HCT116 (cell line): ENCODE data around the gene HK2. TPM values are rescaled to one million over a fixed set of nuclear protein-coding genes. Genes with fewer than 3 reads are reported as not detected.

ENCODE experiments used
- ATAC-seq: fragments of 200-7000 bp; cut with Tn5 transposase; 2 replicates; pipeline ENCODE4 v1.9.1; 2020; ENCODE audit warnings: mild to moderate bottlenecking, moderate library complexity
- BruUV-seq: library from RNA; stranded (reverse); fragments of 400-500 nt; replicated peaks from 2 replicates; lab custom pipeline; 2021; lab: Mats Ljungman, UMichigan
- CTCF ChIA-PET: fragments of 300-600 bp; sonication (Branson Sonifier 250); formaldehyde crosslinking; loops from one replicate; lab custom pipeline; 2021; ENCODE audit warnings: antibody characterized with exemption; lab: Charles Lee
- POLR2A ChIA-PET: fragments of 300-600, 350-600 bp; sonication (Branson Sonifier 250); formaldehyde crosslinking; loops from one replicate; lab custom pipeline; 2021; ENCODE audit warnings: antibody characterized with exemption; lab: Charles Lee
- RAD21 ChIA-PET, 2 experiments: fragments of 300-600 bp; sonication (Branson Sonifier 250); formaldehyde crosslinking; loops; one replicate each; lab custom pipeline; 2023; ENCODE audit warnings: low total read pairs in 2 of 2; ENCODE audit not compliant: uncharacterized antibody in 2 of 2, unreplicated experiment in 2 of 2, low non-redundant PET in 1 of 2; lab: Charles Lee
- DNase-seq: peaks from one replicate; pipeline ENCODE4 v3.0.0-alpha.2; 2010; ENCODE audit warnings: low read depth, low spot score
- H2AFZ ChIP-seq: fragments of 200-600 bp; shearing (Covaris generic), sonication (generic); 2 replicates; pipeline ENCODE4 v1.6.1; 2017; ENCODE audit warnings: low read depth, mixed run types, mixed read lengths, antibody characterized with exemption, low read length; ENCODE audit not compliant: poor library complexity, severe bottlenecking
- H3K27ac ChIP-seq: 2 replicates; pipeline ENCODE4 v1.5.1; 2012; ENCODE audit warnings: low read depth, low read length
- H3K27me3 ChIP-seq: fragments of 200-600 bp; sonication (generic); 2 replicates; pipeline ENCODE4 v1.6.1; 2016; ENCODE audit warnings: mixed run types, low read length, mixed read lengths; ENCODE audit not compliant: insufficient read depth
- H3K36me3 ChIP-seq, 2 experiments: fragments of 200-500 bp in 1 of 2; fragments of 200-600 bp in 1 of 2; sonication (Bioruptor generic) in 1 of 2; sonication (generic) in 1 of 2; 2 replicates each; pipeline versions ENCODE4 v1.5.1 to v1.6.1; 2014 to 2016; ENCODE audit warnings: low read length in 2 of 2, inconsistent platforms in 1 of 2, mixed read lengths in 1 of 2, mixed run types in 1 of 2; ENCODE audit not compliant: insufficient read depth in 2 of 2, control insufficient read depth in 1 of 2
- H3K4me1 ChIP-seq, 2 experiments: fragments of 200-600 bp in 1 of 2; sonication (generic) in 1 of 2; 2 replicates each; pipeline versions ENCODE4 v1.5.1 to v1.6.1; 2012 to 2017; ENCODE audit warnings: low read length in 2 of 2, inconsistent platforms in 1 of 2, mild to moderate bottlenecking in 1 of 2, mixed read lengths in 1 of 2, mixed run types in 1 of 2, moderate library complexity in 1 of 2; ENCODE audit not compliant: insufficient read depth in 2 of 2, control insufficient read depth in 1 of 2
- H3K4me2 ChIP-seq: fragments of 200-600 bp; sonication (generic); 2 replicates; pipeline ENCODE4 v1.6.1; 2017; ENCODE audit warnings: mixed run types, low read length, mixed read lengths
- H3K4me3 ChIP-seq, 2 experiments: fragments of 200-600 bp in 1 of 2; sonication (generic) in 1 of 2; replicated peaks in 1 of 2; 2 replicates each; pipeline ENCODE4 v1.5.1; 2011 to 2016; ENCODE audit warnings: low read length in 2 of 2, control low read depth in 1 of 2, low read depth in 1 of 2, mild to moderate bottlenecking in 1 of 2, mixed read lengths in 1 of 2, mixed run types in 1 of 2
- H3K79me2 ChIP-seq: fragments of 200-600 bp; sonication (generic); 2 replicates; pipeline ENCODE4 v1.6.1; 2017; ENCODE audit warnings: mild to moderate bottlenecking, mixed run types, low read length, moderate library complexity, mixed read lengths; ENCODE audit not compliant: insufficient read depth
- H3K9ac ChIP-seq: fragments of 200-600 bp; sonication (generic); 2 replicates; pipeline ENCODE4 v1.6.1; 2016; ENCODE audit warnings: low read length, mixed read lengths
- H3K9me2 ChIP-seq: fragments of 200-600 bp; sonication (generic), shearing (Covaris generic); 2 replicates; pipeline ENCODE4 v1.6.1; 2017; ENCODE audit warnings: mixed run types, mild to moderate bottlenecking, moderate library complexity; ENCODE audit not compliant: insufficient read depth
- H3K9me3 ChIP-seq, 2 experiments: fragments of 200-500 bp in 1 of 2; fragments of 200-600 bp in 1 of 2; sonication (Bioruptor generic) in 1 of 2; sonication (generic) in 1 of 2; 2 replicates each; pipeline ENCODE4 v1.6.1; 2014 to 2017; ENCODE audit warnings: low read length in 2 of 2, mixed read lengths in 2 of 2, inconsistent platforms in 1 of 2, low read depth in 1 of 2, mild to moderate bottlenecking in 1 of 2, mixed run types in 1 of 2, moderate library complexity in 1 of 2; ENCODE audit not compliant: control insufficient read depth in 1 of 2, insufficient read depth in 1 of 2
- H4K20me1 ChIP-seq: fragments of 200-600 bp; sonication (generic), shearing (Covaris generic); 2 replicates; pipeline ENCODE4 v1.6.1; 2017; ENCODE audit warnings: mixed run types, mild to moderate bottlenecking, moderate library complexity; ENCODE audit not compliant: insufficient read depth
- CBX3 ChIP-seq: IDR thresholded peaks from 2 replicates; pipeline ENCODE4 v1.6.1; 2012; ENCODE audit warnings: low read depth
- CTCF ChIP-seq, 3 experiments: fragments of 200-600 bp in 1 of 3; sonication (generic) in 1 of 3; IDR thresholded peaks in 2 of 3; conservative IDR thresholded peaks in 1 of 3; 2 replicates each; pipeline ENCODE4 v1.5.1; 2012 to 2017; ENCODE audit warnings: low read depth in 2 of 3, low read length in 2 of 3, antibody characterized with exemption in 1 of 3, borderline replicate concordance in 1 of 3, control low read depth in 1 of 3, mild to moderate bottlenecking in 1 of 3, mixed read lengths in 1 of 3, mixed run types in 1 of 3, moderate library complexity in 1 of 3; ENCODE audit not compliant: insufficient read depth in 1 of 3
- POLR2A ChIP-seq: IDR thresholded peaks from 2 replicates; pipeline ENCODE4 v1.7.0; 2011; ENCODE audit warnings: borderline replicate concordance; ENCODE audit not compliant: insufficient read depth, insufficient read length; ENCODE audit errors: extremely low read depth
- RAD21 ChIP-seq: IDR thresholded peaks from 2 replicates; pipeline ENCODE4 v1.6.1; 2012; ENCODE audit warnings: low read depth, mild to moderate bottlenecking
- SIN3A ChIP-seq: IDR thresholded peaks from 2 replicates; pipeline ENCODE4 v1.6.1; 2012; ENCODE audit warnings: low read depth
- intact Hi-C: fragments of 100-400 bp; cut with micrococcal nuclease; formaldehyde crosslinking; loops from 2 replicates; pipeline ENCODE4 v1.10.0; 2022
- total RNA-seq: library from RNA; stranded (reverse); gene quantifications from one replicate; pipeline ENCODE4 v1.2.1, GENCODE V29; 2021; ENCODE audit not compliant: unreplicated experiment

HK2 gene
- total RNA-seq, 1 experiment from 2014 or later: 42.5 TPM

DNA sequence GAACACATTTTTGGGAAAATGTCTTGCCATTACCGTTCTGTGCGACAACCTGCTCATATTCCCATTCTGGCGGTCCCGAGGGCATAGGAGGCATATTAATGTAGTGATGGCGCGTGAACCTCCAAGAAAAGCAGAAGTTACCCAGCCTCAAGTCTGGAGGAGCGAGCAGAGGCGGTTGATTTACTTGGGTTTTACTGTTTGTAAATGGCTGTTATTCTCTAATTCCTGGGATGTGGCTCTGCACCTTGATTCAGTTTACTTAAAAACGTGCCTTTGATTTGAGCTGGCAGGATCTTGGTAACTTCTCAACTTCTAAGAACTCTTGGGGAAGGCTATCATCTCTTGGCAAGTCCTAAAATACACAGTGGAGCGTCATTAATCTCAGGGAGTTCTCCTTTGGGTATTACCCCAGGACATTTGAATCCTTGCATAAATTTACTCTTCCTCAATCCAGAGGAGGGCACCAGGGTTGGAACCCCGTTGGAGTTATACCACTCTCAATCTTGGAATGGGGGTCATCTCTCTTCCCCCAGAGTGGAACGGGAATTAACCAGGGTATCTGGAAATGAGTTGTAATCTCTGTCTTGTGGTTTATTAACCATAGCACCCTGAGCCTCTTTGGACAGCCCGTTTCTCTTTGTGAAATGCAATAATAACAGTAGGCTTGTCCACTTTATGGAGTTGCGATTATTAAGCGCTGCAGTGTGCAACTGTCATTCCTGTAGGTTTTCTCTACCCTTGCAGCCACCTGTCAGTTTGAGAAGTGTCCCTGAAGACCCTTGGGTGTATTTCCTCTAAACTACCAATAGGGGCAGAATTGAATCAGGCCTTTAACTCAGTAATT lies 2.1 kb downstream of the HK2 start:
- no peaks in the 10 kb centered on the region for H3K9me2 ChIP-seq
- TSS peak; percentile 37 for BruUV-seq
- H3K4me3 ChIP-seq: peak overlapping the region; percentile 91 to 92
- peak; percentile 51 for DNase-seq
- H3K27ac ChIP-seq: no peak overlapping the region
- CTCF ChIA-PET: interaction anchor here (0.8 to 3.0 kb wide), 7 partner anchors 8 to 122 kb away, joined by 3 to 19 read pairs (median 4); no protein-coding TSS in a partner anchor
- peaks cover 62% of the 10 kb centered on the region for H3K79me2 ChIP-seq
- peak; percentile 21 for ATAC-seq
- no peaks in the 10 kb centered on the region for H3K27me3 ChIP-seq
- intact Hi-C loops: loop anchor here (1.0 to 2.0 kb wide), 2 partner anchors 29 to 95 kb away; no protein-coding TSS in a partner anchor
- H3K36me3 ChIP-seq: peaks cover 0 to 4% of the 10 kb centered on the region in 2 experiments; a peak in 1 of 4 replicates
- TF ChIP-seq CTCF (IDR thresholded peaks at IDR 0.05 in 2 of 3, conservative IDR thresholded peaks at IDR 0.05 in 1 of 3; ENCODE audit: borderline replicate concordance in 1 of 3, insufficient read depth in 1 of 3, low read depth in 2 of 3, low read length in 2 of 3) (peak; percentile 43 to 71 (median 69); a peak in 4 of 6 replicates), CBX3 (no peak), RAD21 (peak; percentile 64), SIN3A (peak; percentile 50; the same call in 1 of the 2 replicates), POLR2A (no peak)
- TF ChIP-seq, all 23 proteins: peak for 3
- H3K9ac ChIP-seq: peak overlapping the region; percentile 96
- ChIA-PET POLR2A (interaction anchor here (1.5 to 1.6 kb wide), 3 partner anchors 8 to 27 kb away, joined by 5 to 6 read pairs (median 6); no protein-coding TSS in a partner anchor), RAD21 (interaction anchor here in 1 of 2 experiments (0.6 kb wide), 1 partner anchor 369 kb away, joined by 3 read pairs; no protein-coding TSS in a partner anchor)
- peaks cover 6% of the 10 kb centered on the region; the same call in 1 of the 2 replicates for H4K20me1 ChIP-seq
- no peaks in the 10 kb centered on the region for H3K9me3 ChIP-seq
- H2AFZ ChIP-seq: no peak overlapping the region
- H3K4me1 ChIP-seq: peaks cover 14 to 32% of the 10 kb centered on the region in 2 experiments; a peak in 3 of 4 replicates
- peak overlapping the region; percentile 94 for H3K4me2 ChIP-seq
